Measurements from ENCODE around the gene KPNB1.

DNA sequence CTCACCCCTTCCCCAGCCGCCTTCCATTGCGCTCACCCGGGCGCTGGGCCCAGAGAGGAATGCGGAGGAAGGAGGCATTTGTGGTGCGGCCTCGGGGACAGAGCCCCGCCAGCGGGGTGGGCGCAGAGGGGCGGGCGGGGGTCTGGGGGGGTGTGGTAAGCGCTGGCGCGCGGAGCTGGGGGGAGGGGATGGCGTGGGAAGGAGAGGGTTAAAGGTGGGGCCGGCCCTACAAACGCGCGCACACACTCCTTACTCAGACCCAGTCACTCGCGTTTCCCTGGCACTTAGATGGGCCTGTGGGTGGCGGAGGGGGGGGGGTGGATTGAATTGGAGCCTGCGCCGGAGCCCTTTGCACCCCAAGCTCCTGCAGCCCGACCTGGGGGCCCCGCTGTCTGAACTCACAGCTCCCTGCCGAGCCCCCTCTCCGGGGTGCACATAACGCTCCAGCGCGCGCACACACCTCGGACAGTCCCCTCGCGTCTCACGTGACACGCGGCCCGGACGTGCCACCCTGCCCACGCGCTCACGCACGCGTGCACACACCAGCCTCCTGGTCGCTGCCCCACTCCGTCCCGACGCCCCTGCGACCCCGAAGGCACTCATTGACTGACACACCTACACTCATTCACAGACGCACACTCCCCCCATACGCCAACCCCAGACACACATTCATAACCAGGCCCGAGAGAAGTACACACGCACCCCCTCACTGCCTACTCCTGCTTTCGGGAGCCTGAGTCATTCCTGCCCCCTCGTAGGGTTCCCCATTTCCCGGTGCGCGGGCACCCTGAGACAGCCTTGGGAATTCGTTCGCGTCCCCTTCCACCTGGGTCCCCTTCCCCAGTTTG is 45.1 kb downstream of the KPNB1 start:
- TF ChIP-seq, protein P1, sequence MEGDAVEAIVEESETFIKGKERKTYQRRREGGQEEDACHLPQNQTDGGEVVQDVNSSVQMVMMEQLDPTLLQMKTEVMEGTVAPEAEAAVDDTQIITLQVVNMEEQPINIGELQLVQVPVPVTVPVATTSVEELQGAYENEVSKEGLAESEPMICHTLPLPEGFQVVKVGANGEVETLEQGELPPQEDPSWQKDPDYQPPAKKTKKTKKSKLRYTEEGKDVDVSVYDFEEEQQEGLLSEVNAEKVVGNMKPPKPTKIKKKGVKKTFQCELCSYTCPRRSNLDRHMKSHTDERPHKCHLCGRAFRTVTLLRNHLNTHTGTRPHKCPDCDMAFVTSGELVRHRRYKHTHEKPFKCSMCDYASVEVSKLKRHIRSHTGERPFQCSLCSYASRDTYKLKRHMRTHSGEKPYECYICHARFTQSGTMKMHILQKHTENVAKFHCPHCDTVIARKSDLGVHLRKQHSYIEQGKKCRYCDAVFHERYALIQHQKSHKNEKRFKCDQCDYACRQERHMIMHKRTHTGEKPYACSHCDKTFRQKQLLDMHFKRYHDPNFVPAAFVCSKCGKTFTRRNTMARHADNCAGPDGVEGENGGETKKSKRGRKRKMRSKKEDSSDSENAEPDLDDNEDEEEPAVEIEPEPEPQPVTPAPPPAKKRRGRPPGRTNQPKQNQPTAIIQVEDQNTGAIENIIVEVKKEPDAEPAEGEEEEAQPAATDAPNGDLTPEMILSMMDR (conservative IDR thresholded peaks at IDR 0.05; ENCODE audit: low read length) = no peak
- TF ChIP-seq EZH2phosphoT487 (IDR thresholded peaks at IDR 0.05; ENCODE audit: borderline replicate concordance, low read depth, low read length) = no peak
